Breast epithelium (tissue), 4 donors: ENCODE data around the gene PRRC2C. TPM values are rescaled to one million over a fixed set of nuclear protein-coding genes. Genes with fewer than 3 reads are reported as not detected.

Experiments
- DNase-seq, 2 donors: peaks; one replicate each; pipeline ENCODE4 v3.0.0-alpha.2; 2019; ENCODE audit warnings: low spot score in 2 of 2
- H3K27ac ChIP-seq, 2 donors: fragments of 200-600 bp; sonication (generic) in 1 of 2; one replicate each; pipeline ENCODE4 v1.5.1; 2016 to 2019; ENCODE audit warnings: mild to moderate bottlenecking in 1 of 2
- H3K27me3 ChIP-seq, 2 donors: fragments of 200-600 bp; sonication (generic) in 1 of 2; one replicate each; pipeline versions ENCODE4 v1.5.1 to v1.6.0; 2017 to 2019; ENCODE audit warnings: control low read depth in 1 of 2, mild to moderate bottlenecking in 1 of 2
- H3K36me3 ChIP-seq: fragments of 200-600 bp; one replicate; pipeline ENCODE4 v1.5.1; 2019
- H3K4me1 ChIP-seq, 2 donors: fragments of 200-600 bp; sonication (generic); one replicate each; pipeline ENCODE4 v1.5.1; 2016 to 2019; ENCODE audit warnings: control low read depth in 1 of 2
- H3K4me3 ChIP-seq, 3 donors: fragments of 200-600 bp; sonication (generic); 1 replicate in 2 of 3; 2 replicates in 1 of 3; pipeline ENCODE4 v1.5.1; 2016 to 2019; ENCODE audit warnings: mild to moderate bottlenecking in 3 of 3, moderate library complexity in 2 of 3
- H3K9me3 ChIP-seq, 2 donors: fragments of 200-600 bp; sonication (generic) in 1 of 2; one replicate each; pipeline ENCODE4 v1.5.1; 2016 to 2019; ENCODE audit warnings: control low read depth in 1 of 2
- POLR2A ChIP-seq: fragments of 450-650 bp; IDR thresholded peaks from one replicate; pipeline ENCODE4 v1.6.1; 2016; ENCODE audit warnings: antibody characterized with exemption, mild to moderate bottlenecking, moderate library complexity
- POLR2AphosphoS5 ChIP-seq, 3 donors: sonication (generic); formaldehyde crosslinking; IDR thresholded peaks; one replicate each; pipeline ENCODE4 v1.6.1; 2017; ENCODE audit warnings: antibody characterized with exemption in 3 of 3
- intact Hi-C: fragments of 100-400 bp; cut with DNase I; formaldehyde crosslinking; loops from one replicate; pipeline ENCODE4 v1.15.1; 2023; ENCODE audit warnings: low total_unique reads
- total RNA-seq, 3 donors: library from RNA; depleted of rRNA; stranded (reverse); fragments of >200 nt; gene quantifications; one replicate each; pipeline ENCODE4 v1.1.0, GENCODE V29; 2016
- TF ChIP-seq, protein P1 (sequence below), 3 donors: fragments of 450-650 bp; IDR thresholded peaks; one replicate each; pipeline ENCODE4 v1.5.1; 2016 to 2017; ENCODE audit warnings: antibody characterized with exemption in 3 of 3, mild to moderate bottlenecking in 3 of 3, moderate library complexity in 3 of 3

The PRRC2C gene
- total RNA-seq, 3 donors from 2014 or later = 91.1 to 126 (median 96.0) TPM

DNA sequence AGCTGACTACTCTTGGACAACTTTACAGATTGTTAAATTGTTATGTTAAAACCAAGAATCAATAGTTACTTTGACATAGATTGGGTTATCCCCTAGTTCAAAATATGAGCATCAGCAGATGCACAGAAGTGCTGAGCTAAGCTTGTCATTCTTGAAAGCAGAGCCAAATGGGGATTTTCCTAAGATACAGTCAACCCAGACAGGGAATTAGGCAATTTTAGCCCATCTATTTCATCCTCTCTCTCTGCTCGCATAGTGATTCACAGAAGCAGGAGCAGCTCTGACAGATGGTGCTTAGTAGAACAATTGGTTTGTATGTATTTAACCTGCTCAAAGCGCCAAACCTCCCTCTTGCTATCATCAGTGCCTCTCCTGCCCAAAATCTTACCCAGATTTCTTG, 27.9 kb upstream of the PRRC2C start:
- no peaks in the 10 kb centered on the region for H3K36me3 ChIP-seq
- H3K4me3 ChIP-seq = no peak overlapping the region
- TF ChIP-seq, protein P1, sequence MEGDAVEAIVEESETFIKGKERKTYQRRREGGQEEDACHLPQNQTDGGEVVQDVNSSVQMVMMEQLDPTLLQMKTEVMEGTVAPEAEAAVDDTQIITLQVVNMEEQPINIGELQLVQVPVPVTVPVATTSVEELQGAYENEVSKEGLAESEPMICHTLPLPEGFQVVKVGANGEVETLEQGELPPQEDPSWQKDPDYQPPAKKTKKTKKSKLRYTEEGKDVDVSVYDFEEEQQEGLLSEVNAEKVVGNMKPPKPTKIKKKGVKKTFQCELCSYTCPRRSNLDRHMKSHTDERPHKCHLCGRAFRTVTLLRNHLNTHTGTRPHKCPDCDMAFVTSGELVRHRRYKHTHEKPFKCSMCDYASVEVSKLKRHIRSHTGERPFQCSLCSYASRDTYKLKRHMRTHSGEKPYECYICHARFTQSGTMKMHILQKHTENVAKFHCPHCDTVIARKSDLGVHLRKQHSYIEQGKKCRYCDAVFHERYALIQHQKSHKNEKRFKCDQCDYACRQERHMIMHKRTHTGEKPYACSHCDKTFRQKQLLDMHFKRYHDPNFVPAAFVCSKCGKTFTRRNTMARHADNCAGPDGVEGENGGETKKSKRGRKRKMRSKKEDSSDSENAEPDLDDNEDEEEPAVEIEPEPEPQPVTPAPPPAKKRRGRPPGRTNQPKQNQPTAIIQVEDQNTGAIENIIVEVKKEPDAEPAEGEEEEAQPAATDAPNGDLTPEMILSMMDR (IDR thresholded peaks at IDR 0.05) = no peak
- TF ChIP-seq POLR2AphosphoS5 (IDR thresholded peaks at IDR 0.05) (no peak), POLR2A (no peak)
- H3K27me3 ChIP-seq = no peaks in the 10 kb centered on the region
- no peaks in the 10 kb centered on the region for H3K9me3 ChIP-seq
- intact Hi-C loops = no loop called here
- no peaks in the 10 kb centered on the region for H3K4me1 ChIP-seq
- DNase-seq = no peak
- no peak overlapping the region for H3K27ac ChIP-seq

DNA sequence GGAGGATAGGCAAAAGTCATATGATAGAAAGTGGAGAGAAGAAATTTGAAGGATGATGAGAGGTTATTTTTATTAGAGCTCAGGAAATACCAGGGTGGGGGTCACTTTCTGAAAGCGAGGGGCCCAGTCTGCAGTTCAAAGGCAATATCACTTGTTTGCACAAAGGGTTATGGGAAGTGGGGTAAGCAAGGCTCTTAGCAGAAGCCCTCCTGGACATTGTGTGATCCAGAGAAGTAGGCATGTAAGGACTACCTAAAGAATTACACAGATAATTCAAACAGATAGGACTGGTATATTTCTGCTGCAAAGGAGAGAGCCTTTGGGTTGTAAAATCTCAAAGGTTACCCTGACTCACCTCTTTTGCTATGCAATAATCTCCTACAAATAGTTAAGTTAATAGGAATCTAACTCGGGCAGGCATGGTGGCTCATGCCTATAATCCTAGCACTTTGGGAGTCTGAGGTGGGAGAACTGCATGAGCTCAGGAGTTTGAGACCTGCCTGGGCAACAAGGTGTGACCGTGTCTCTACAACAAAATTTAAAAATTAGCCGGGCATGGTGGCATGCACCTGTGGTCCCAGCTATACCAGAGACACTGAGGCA, 25.2 kb upstream of the PRRC2C start:
- H3K27ac ChIP-seq = no peak overlapping the region
- no peaks in the 10 kb centered on the region for H3K36me3 ChIP-seq
- DNase-seq = no peak
- TF ChIP-seq, protein P1 (IDR thresholded peaks at IDR 0.05) = no peak
- no peak for TF ChIP-seq POLR2A
- TF ChIP-seq POLR2AphosphoS5 (IDR thresholded peaks at IDR 0.05) = no peak
- no peak overlapping the region for H3K4me3 ChIP-seq
- H3K27me3 ChIP-seq = no peaks in the 10 kb centered on the region
- H3K4me1 ChIP-seq = no peaks in the 10 kb centered on the region
- H3K9me3 ChIP-seq = no peaks in the 10 kb centered on the region
- intact Hi-C loops = no loop called here

DNA sequence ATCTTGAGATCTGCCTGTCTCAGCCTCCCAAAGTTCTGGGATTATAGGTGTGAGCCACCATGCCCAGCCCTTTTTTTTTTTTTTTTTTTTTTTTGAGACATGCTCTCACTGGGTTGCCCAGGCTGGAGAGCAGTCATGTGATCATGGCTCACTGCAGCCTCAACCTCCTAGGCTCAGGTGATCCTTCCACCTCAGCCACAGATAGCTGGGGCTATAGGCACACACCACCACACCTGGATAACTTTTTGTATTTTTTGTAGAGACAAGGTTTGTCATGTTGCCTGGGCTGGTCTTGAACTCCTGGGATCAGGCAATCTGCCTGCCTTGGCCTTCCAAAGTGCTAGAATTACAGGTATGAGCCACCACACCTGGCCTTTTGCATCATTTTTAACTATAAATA, 17.7 kb upstream of the PRRC2C start:
- no peaks in the 10 kb centered on the region for H3K9me3 ChIP-seq
- H3K27ac ChIP-seq = no peak overlapping the region
- H3K4me3 ChIP-seq = no peak overlapping the region
- no peaks in the 10 kb centered on the region for H3K27me3 ChIP-seq
- intact Hi-C loops = no loop called here
- no peak for DNase-seq
- TF ChIP-seq POLR2A (no peak), POLR2AphosphoS5 (IDR thresholded peaks at IDR 0.05) (no peak)
- TF ChIP-seq, protein P1 (IDR thresholded peaks at IDR 0.05) = no peak
- no peaks in the 10 kb centered on the region for H3K4me1 ChIP-seq
- H3K36me3 ChIP-seq = no peaks in the 10 kb centered on the region

DNA sequence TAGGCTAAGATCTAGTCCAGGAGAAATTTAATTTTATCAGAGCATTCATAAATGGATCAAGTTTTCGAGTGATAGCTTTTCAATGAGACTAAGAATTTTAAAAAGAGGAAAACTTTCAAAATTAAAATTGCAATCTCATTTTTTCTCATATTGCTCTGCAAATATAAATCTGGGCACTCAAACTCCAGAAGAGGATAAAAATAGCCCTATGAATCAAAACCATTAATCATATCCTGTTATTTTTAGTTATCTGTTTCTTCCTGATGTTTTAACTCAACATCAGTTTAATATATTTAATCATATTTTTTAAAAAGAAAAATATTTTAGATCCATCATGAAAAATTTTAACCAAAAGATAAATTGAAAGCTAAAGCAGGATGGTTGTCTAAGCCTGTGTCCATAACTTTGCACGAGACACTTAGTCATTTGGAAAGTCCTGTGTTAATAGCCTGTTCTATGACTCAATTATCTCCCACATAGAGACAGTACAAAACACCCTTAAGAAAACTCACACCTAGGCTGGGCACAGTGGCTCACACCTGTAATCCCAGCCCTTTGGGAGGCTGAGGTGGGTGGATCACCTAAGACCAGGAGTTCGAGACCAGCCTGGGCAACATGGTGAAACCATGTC, 17.1 kb upstream of the PRRC2C start:
- no peak for DNase-seq
- TF ChIP-seq POLR2A = no peak
- TF ChIP-seq, protein P1 (IDR thresholded peaks at IDR 0.05) = no peak
- TF ChIP-seq POLR2AphosphoS5 (IDR thresholded peaks at IDR 0.05) = no peak
- Histone ChIP-seq H3K9me3 (no peaks in the 10 kb centered on the region), H3K27me3 (no peaks in the 10 kb centered on the region), H3K27ac (no peak overlapping the region), H3K4me3 (no peak overlapping the region), H3K4me1 (no peaks in the 10 kb centered on the region), H3K36me3 (no peaks in the 10 kb centered on the region)
- intact Hi-C loops = no loop called here

DNA sequence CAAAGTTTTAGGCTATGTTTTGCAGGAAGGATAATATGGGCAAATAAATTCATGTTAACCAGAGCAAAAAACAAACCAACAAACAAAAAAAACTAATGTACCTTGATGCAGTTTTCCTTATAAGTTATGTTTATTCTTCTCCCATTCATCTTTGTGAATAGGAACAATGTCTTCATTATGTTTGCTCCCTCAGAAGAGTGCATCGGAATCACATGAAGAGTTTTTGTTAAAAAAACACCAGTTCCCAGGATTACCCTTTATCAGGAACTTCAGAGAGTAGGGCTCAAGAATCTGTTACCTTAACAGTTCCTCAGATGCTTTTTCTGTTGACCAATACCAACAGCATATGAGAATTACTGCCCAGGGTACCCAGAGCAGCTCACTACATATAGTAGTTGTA, 14.6 kb upstream of the PRRC2C start:
- Histone ChIP-seq H3K36me3 (no peaks in the 10 kb centered on the region), H3K4me3 (no peak overlapping the region), H3K4me1 (no peaks in the 10 kb centered on the region), H3K9me3 (no peaks in the 10 kb centered on the region), H3K27ac (no peak overlapping the region), H3K27me3 (no peaks in the 10 kb centered on the region)
- TF ChIP-seq POLR2AphosphoS5 (IDR thresholded peaks at IDR 0.05) (no peak), POLR2A (no peak)
- TF ChIP-seq, protein P1 (IDR thresholded peaks at IDR 0.05) = no peak
- DNase-seq = no peak
- intact Hi-C loops = no loop called here
